CD4-positive, alpha-beta T cell treated with Interleukin-6 for 4 hours (primary cell): Measurements from ENCODE around the gene APOA4.

ENCODE experiments used
- DNase-seq: peaks from one replicate; pipeline ENCODE4 v3.0.0-alpha.2; 2020; ENCODE audit warnings: mixed read lengths

The APOA4 gene

GRCh38 chr11:116773203-116774097, 49.7 kb downstream of the APOA4 start:
- no peak for DNase-seq

GRCh38 chr11:116772443-116773202, 50.5 kb downstream of the APOA4 start, which contains the start of gene BUD13:
Gene BUD13, minus strand, starts transcription at chr11:116772987. Its CDS starts 23 bp downstream, at chr11:116772964.
- peak; percentile 94 for DNase-seq

- no peak for DNase-seq
Observed at GRCh38 chr11:116771935-116772334, 51.2 kb downstream of the APOA4 start.
